Epithelial cell of proximal tubule (primary cell): ENCODE measurements around the gene HAP1. TPM values are rescaled to one million over a fixed set of nuclear protein-coding genes. Genes with fewer than 3 reads are reported as not detected.
"Not testable (repeated sequence)": the region's sequence is repeated elsewhere in the genome, so short reads cannot be mapped to it uniquely, and the experiment has no call there.

Experiments used
- DNase-seq: peaks from one replicate; pipeline ENCODE4 v3.0.0-alpha.2; 2011; ENCODE audit warnings: low read depth
- H3K4me3 ChIP-seq: 2 replicates; pipeline ENCODE4 v1.5.1; 2011; ENCODE audit warnings: low read depth, mild to moderate bottlenecking, low read length
- CTCF ChIP-seq: conservative IDR thresholded peaks from 2 replicates; pipeline ENCODE4 v1.5.1; 2012; ENCODE audit warnings: low read depth, mild to moderate bottlenecking, low read length
- total RNA-seq: library from RNA; depleted of rRNA; stranded (reverse); fragments of >200 nt; gene quantifications from 2 replicates; pipeline ENCODE4 v1.2.3, GENCODE V29; 2015

The HAP1 gene
- total RNA-seq, 1 donor from 2014 or later = 0.06 TPM

GRCh38 chr17:41702712-41703111, 31.7 kb downstream of the HAP1 start:
- DNase-seq = no peak
- no peak for TF ChIP-seq CTCF
- H3K4me3 ChIP-seq = no peak overlapping the region

GRCh38 chr17:41700843-41701242, 33.6 kb downstream of the HAP1 start:
- DNase-seq, H3K4me3 ChIP-seq: not testable (repeated sequence)

- TF ChIP-seq CTCF = no peak
- DNase-seq = no peak
- no peak overlapping the region for H3K4me3 ChIP-seq
These were observed 37.1 kb downstream of the HAP1 start for GRCh38 chr17:41697122-41697962.

- peak; percentile 84 for TF ChIP-seq CTCF
- no peak overlapping the region for H3K4me3 ChIP-seq
- DNase-seq = no peak
These were observed 38.3 kb downstream of the HAP1 start for GRCh38 chr17:41695954-41696757.

GRCh38 chr17:41695134-41695661, 39.2 kb downstream of the HAP1 start:
- no peak for DNase-seq
- no peak for TF ChIP-seq CTCF
- H3K4me3 ChIP-seq = no peak overlapping the region

GRCh38 chr17:41692722-41693521, 41.5 kb downstream of the HAP1 start:
- DNase-seq = no peak
- no peak for TF ChIP-seq CTCF
- H3K4me3 ChIP-seq = no peak overlapping the region
